ENCODE data around the gene AUH.

AUH gene

GRCh38 chr9:91340395-91340967 is 21.2 kb downstream of the AUH start:
- DNase-seq (ENCODE audit: low read depth) = no peak

DNA sequence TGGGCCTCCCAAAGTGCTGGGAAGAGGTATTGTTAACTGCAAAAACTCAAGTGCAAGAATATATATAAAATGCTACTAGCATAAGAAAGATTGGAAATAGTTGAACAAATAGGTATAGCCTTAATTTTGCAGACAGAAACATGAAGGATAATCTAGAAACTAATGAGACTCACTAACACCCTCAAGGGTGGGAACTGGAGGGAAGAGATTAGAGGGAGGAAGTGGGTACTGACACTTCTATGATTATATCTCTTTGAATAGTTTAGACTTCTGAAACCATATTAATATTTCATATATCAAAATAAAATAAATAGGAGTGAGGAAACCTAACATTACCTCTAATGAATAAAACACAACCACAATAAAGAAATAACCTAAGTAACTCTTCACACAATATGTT is 23.0 kb downstream of the AUH start:
- no peak for DNase-seq (ENCODE audit: low read depth)

- DNase-seq (ENCODE audit: low read depth) = no peak
These were observed 24.9 kb downstream of the AUH start for GRCh38 chr9:91336786-91337185.

- DNase-seq (ENCODE audit: low read depth) = peak; percentile 12
These were observed 27.7 kb downstream of the AUH start for GRCh38 chr9:91334053-91334452.

- no peak for DNase-seq (ENCODE audit: low read depth)
These were observed 28.2 kb downstream of the AUH start for GRCh38 chr9:91333551-91333950.

DNA sequence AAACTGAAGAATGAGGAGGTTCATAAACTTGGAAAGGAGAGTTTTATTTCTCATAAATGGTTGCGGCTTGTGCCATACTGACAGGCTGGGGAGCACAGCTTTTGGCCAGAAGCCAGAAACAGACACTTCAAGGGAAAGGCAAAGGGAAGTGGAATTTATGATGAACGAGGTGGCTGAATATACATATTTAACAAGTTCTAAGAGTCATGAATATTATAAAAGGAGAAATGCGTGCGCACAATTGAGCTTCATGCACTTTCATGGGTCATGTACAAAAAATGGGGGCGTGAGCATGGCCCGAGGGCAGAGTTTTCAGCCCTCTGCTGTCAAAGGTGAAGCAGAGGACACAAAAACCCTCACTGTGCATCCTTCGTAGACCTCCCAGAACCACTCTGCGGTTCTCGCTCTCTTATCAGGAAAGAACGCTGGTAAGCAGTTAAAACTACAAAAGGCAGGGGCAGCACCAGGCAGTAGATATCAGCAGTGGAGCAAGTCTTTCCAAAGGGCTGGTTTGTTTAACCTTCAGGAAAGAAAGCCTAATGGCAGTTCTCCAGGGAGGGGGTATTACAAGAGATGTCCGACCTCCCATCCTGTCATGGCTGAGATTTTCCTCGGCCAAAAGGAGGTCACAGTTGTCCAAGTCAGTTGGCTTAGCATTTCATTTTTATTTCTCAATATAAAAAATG is 29.0 kb downstream of the AUH start:
- DNase-seq (ENCODE audit: low read depth) = peak; percentile 35

- no peak for DNase-seq (ENCODE audit: low read depth)
These were observed 29.9 kb downstream of the AUH start for GRCh38 chr9:91331849-91332248.

DNA sequence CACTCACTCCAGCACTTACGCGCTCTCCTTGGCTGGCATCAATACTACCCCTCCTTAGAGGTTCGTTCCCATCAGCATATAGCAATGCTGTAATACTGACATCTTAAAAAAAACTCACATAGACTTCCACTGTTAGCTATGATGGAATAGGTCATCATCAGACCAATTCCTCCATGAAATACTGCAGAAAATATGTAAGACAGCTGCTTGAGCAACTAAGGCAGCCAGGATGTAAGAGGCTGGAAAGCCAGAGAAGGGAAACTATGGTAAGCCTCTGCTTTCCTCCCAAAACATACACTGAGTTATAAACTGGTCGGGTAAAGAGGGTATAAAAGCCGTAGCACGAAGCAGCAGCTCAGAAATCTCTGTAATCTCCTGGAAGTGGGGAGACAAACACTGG is 33.5 kb downstream of the AUH start:
- peak; percentile 50 for DNase-seq (ENCODE audit: low read depth)

DNA sequence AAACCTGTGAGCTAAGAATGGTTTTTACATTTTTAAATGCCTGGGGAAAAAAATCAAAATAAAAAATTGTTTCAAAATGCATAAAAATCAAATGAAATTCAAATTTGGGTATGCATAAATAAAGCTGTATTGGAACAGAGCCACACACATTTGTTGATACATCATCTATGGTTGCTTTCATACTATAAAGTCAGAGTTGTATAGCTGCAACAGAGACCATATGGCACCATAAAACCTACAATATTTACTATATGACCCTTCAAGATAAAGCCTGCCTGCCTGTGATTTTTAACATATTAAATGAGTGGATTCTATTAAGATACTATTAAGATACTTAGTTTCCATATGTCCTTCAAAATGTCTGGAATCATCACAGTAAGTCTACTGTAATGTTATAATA is 40.0 kb downstream of the AUH start:
- no peak for DNase-seq (ENCODE audit: low read depth)

DNA sequence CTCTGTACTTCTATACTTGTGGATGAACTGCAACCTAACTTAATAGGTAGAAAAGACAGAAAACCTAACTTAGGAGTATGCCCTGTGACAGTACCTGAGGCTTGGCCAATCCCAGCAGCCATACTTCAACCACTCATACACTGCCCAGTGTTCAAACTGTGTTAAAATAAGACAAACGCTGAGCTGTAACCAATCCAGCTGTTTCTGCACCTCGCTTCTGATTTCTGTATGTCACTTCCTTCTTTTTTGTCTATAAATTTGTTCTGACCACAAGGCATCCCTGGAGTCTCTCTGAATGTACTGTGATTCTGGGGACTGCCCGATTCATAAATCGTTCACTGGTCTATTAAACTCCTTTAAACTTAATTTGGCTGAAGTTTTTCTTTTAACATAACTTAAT is 41.4 kb downstream of the AUH start:
- no peak for DNase-seq (ENCODE audit: low read depth)

DNA sequence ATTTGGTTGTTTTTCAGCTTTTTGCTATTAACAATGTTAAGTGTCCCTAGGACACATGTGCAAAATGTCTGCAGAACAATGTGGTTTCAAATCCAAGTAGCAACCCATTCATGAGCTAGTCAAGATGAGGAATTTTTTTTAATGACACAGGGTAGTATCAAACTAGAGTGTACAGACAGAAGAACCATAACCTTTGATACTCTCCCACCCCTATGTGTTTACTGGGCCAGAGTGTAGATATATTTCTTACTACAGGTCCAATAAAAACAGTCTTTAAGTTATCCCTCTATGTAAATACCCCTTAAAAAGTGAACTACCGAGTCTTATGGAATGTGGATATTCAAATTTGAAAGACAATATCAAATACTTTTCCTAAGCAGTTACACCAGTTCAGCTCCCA is 45.6 kb downstream of the AUH start:
- DNase-seq (ENCODE audit: low read depth) = no peak

DNA sequence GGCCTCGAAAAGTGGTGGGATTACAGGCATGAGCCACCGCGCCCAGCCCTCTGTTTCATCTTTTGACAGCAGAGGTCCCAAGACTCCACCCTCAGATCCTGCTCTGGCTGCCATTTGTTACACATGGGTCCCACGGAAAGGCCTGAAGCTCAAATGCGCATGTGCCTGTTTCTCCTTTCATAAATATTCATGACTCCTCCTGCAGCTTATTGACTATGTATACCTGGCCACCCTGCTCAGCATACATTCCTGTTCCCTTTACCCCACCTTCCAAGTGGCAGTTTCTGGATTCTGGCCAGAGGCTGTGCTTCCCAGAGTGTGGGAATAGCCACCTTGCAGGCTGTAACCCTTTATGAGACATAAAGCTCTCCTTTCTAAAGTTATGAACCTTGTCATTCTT is 46.5 kb downstream of the AUH start:
- DNase-seq (ENCODE audit: low read depth) = no peak

DNA sequence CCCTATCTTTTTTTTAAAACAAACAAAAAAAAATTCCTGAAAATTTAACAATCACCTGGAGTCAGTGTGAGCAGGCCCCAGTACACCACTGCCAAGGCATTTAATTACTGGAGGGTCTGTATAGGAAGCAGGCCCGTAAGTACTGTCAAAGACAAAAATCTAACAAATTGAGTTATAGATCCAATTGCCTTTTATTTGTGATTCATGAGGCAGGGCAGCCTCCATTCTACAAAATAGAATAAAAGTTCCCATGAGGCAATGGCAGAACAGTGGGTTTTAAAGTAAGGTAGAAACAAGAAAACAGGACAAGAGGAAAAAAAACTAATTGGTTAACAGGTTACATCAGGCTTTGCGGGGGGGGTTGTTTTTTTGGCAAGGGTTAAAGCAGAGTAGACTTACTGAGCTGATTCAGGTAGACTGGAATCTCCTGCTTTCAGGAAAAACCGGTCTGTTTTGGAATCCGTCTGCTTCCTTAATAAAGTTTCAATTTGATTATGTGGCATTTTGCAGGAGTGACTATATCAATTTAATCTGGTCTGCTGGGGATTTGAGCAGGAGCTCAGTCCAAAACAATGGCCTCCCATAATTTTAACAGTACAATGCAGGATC is 48.9 kb downstream of the AUH start:
- DNase-seq (ENCODE audit: low read depth) = no peak

DNA sequence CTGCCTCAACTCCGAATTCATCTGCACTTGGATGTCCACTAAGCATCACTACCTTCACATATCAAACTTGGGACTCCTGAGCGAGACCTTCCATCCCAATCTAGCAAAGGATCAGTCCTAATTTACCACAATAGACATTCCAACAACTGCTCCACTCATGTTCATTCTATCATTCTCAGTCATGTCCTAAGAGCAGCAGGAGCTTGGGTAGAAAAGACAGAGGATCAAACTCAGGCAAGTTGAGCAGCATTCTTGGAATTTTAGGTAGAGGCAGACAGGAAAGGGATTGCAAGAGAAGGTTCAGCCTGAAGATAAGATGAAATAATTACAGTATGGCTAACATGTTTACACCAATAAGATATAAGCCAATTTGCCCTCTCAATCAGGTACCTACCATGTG is 51.7 kb downstream of the AUH start:
- DNase-seq (ENCODE audit: low read depth) = no peak

DNA sequence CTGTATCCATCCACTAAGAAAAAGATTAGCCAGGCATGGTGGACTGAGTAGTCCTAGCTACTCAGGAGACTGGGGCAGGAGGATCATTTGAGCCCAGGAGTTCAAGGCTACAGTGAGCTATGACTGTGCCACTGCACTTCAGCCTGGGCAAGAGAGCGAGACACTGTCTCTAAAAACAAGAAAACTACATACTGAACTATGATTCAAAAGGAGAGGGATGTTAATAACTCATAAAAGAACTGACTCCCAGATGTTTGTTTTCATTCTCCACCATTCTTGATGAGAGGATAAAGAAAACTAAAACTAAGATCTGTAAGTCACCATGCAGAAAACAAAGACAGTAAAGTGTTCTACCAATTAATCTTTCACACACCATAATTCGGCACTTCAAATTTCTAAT is 53.5 kb downstream of the AUH start:
- no peak for DNase-seq (ENCODE audit: low read depth)

GRCh38 chr9:91307279-91307678 is 54.4 kb downstream of the AUH start:
- DNase-seq (ENCODE audit: low read depth) = no peak

DNA sequence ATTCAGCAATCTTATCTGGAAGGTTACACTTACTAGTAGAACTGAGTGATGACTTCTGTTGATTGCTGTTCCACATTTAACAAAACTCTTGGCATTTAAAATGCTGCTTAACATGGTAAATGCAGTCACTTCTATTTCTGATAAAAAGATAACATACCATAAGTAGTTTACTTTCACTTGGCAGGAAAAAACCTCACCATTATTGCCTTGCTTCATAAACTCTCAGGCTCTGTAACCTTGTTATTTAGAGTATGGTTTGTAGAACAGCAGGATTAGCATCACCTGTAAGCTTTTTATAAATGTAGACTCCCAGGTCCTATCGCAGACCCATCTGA is 55.5 kb downstream of the AUH start:
- no peak for DNase-seq (ENCODE audit: low read depth)

DNA sequence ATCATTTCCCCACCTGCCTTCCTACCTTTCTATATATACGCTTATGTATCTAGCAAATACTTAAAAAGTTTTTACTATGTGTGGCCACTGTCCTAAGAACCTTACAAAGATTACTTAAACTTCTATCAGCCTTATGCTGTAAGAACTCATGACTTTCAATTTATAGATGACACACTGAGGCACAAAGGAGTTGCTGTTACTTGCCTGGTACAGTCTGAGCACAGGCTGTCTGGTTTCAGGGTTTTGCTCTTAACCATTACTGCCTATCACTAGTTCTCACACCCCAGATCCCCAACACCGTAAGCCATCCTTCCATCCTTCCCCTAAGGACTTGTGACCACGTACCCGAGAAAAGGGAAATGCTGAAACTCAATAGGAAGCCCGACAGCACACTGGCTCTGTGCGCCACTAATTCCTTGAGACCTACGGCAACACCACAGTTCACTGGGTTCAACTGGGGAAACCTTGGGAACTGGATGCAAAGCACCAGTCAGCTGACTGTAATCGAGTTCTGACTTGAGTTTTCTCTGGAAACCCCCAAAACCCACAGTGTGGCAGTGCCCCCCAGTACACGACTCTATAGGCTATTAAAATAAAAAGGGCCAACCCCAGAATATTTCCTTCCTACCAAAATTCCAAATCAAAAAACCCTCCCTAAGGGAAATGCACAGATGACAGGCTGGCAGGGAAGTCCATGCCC is 56.0 kb downstream of the AUH start:
- no peak for DNase-seq (ENCODE audit: low read depth)

DNA sequence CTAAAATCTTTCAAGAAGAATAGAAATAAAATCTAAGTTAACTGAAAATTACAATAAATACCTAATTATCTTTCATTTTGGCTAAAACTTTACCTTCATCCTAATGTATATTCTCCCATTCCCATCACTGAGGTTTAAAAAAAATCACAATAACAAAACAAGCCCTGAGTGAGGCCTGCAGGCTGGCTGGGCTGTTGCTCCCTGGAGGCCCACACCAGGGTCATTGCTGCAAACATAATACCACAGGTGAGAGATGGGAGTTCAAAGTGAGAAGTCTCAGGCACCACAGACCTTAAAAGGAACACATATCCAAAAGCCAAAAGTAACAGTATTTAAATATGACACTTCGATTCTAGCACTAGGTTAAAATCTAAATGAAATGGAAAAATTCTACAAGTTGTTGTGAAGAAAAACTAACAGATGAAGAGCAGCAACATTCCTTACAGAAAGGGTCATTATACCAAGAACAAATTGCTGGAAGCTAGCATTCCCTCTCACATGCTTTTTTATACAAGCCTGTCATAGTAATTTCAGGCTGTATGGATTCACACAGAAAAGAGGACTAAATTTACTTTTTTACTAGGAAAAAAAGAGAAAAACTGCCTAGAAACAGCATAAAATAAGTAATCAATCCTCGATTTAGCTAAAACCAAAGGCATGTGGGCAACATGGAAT is 57.8 kb downstream of the AUH start:
- DNase-seq (ENCODE audit: low read depth) = no peak

GRCh38 chr9:91302831-91303230 is 58.9 kb downstream of the AUH start:
- DNase-seq (ENCODE audit: low read depth) = peak; percentile 81

GRCh38 chr9:91301161-91301560 is 60.6 kb downstream of the AUH start:
- peak; percentile 88 for DNase-seq (ENCODE audit: low read depth)

GRCh38 chr9:91298311-91298710 is 63.4 kb downstream of the AUH start:
- peak; percentile 82 for DNase-seq (ENCODE audit: low read depth)

GRCh38 chr9:91297306-91297705 is 64.4 kb downstream of the AUH start:
- DNase-seq (ENCODE audit: low read depth) = peak; percentile 12
